CD8-positive, alpha-beta memory T cell (primary cell): ENCODE data around the gene MAP2. TPM values are rescaled to one million over a fixed set of nuclear protein-coding genes. Genes with fewer than 3 reads are reported as not detected.

ENCODE experiments used
- CTCF ChIA-PET: fragments of 350-600 bp; sonication (Branson Sonifier 250); formaldehyde crosslinking; loops from one replicate; lab custom pipeline; 2021; ENCODE audit warnings: antibody characterized with exemption; lab: Charles Lee
- POLR2A ChIA-PET: fragments of 350-600 bp; sonication (Branson Sonifier 250); formaldehyde crosslinking; loops from one replicate; lab custom pipeline; 2021; ENCODE audit warnings: antibody characterized with exemption; lab: Charles Lee
- DNase-seq, 5 donors: peaks; one replicate each; pipeline versions ENCODE4 v3.0.0 to v3.0.0-alpha.2; 2020 to 2022; ENCODE audit warnings: mixed read lengths in 1 of 5
- H3K27ac ChIP-seq: one replicate; pipeline ENCODE4 v1.7.0; 2013; ENCODE audit warnings: low read depth, mild to moderate bottlenecking, low read length, moderate library complexity
- H3K27me3 ChIP-seq: 2 replicates; pipeline ENCODE4 v1.7.0; 2013; ENCODE audit warnings: low read length, mild to moderate bottlenecking; ENCODE audit not compliant: insufficient read depth, poor library complexity, severe bottlenecking
- H3K36me3 ChIP-seq: 2 replicates; pipeline ENCODE4 v1.7.0; 2013; ENCODE audit warnings: mild to moderate bottlenecking, low read length, moderate library complexity; ENCODE audit not compliant: insufficient read depth
- H3K4me1 ChIP-seq: 2 replicates; pipeline ENCODE4 v1.7.0; 2013; ENCODE audit warnings: mild to moderate bottlenecking, low read length, moderate library complexity; ENCODE audit not compliant: insufficient read depth
- H3K4me3 ChIP-seq: 2 replicates; pipeline ENCODE4 v1.7.0; 2013; ENCODE audit warnings: mild to moderate bottlenecking, low read length
- H3K9me3 ChIP-seq: 2 replicates; pipeline ENCODE4 v1.7.0; 2013; ENCODE audit warnings: mild to moderate bottlenecking, low read length
- H3K27ac Mint-ChIP-seq, 8 donors: one replicate each; pipeline ENCODE4 v1.8.0; 2020 to 2021; ENCODE audit warnings: mixed read lengths in 8 of 8, mild to moderate bottlenecking in 6 of 8, inconsistent platforms in 3 of 8, moderate library complexity in 3 of 8
- H3K27me3 Mint-ChIP-seq, 2 donors: one replicate each; pipeline ENCODE4 v1.8.0; 2020 to 2021; ENCODE audit warnings: mixed read lengths in 2 of 2, mild to moderate bottlenecking in 1 of 2, moderate library complexity in 1 of 2
- H3K36me3 Mint-ChIP-seq, 3 donors: one replicate each; pipeline ENCODE4 v1.8.0; 2020 to 2021; ENCODE audit warnings: mixed read lengths in 3 of 3, inconsistent platforms in 1 of 3, mild to moderate bottlenecking in 1 of 3
- H3K4me1 Mint-ChIP-seq, 3 donors: one replicate each; pipeline ENCODE4 v1.8.0; 2020 to 2021; ENCODE audit warnings: mixed read lengths in 3 of 3, inconsistent platforms in 1 of 3, mild to moderate bottlenecking in 1 of 3
- H3K4me3 Mint-ChIP-seq, 7 donors: one replicate each; pipeline ENCODE4 v1.8.0; 2020 to 2021; ENCODE audit warnings: mixed read lengths in 7 of 7, mild to moderate bottlenecking in 6 of 7, moderate library complexity in 4 of 7, inconsistent platforms in 2 of 7
- H3K9me3 Mint-ChIP-seq, 5 donors: one replicate each; pipeline ENCODE4 v1.8.0; 2020 to 2022; ENCODE audit warnings: mixed read lengths in 5 of 5, mild to moderate bottlenecking in 3 of 5, moderate library complexity in 2 of 5, inconsistent platforms in 1 of 5
- polyA plus RNA-seq: library from polyadenylated mRNA; unstranded; fragments of 300-500 nt; fragmentation: Illumina TruSeq; gene quantifications from one replicate; pipeline ENCODE4 v1.2.3, GENCODE V29; 2021
- total RNA-seq, 2 experiments: library from RNA; stranded (reverse); gene quantifications; one replicate each; pipeline ENCODE4 v1.2.3, GENCODE V29; 2021

MAP2 gene
- total and polyA plus RNA-seq, 3 experiments from 2014 or later: 0.08 TPM; not detected in 2

DNA sequence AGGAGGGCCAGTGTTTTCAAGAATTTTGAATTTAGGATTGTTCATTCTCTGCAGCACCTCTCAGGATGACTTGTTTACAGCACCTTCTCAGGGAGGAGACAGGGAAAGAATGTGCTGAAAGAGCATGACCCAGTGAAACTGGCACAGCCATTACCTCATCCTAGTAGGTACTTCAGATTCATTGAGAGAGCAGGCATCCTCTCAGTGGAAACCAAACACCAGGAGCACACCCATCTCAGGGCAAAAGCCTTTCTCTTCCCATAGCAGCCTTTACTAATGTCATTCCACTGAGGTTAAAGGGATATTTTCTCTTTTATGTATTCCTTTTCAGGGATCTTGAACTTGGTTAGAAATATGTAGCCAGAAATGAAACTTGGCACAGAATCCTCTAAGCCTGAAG lies 2.6 kb downstream of the MAP2 start:
- Histone ChIP-seq H3K4me3 (no peak overlapping the region), H3K9me3 (no peaks in the 10 kb centered on the region), H3K4me1 (no peaks in the 10 kb centered on the region), H3K36me3 (no peaks in the 10 kb centered on the region), H3K27me3 (no peaks in the 10 kb centered on the region), H3K27ac (no peak overlapping the region)
- ChIA-PET CTCF (no interaction called here), POLR2A (no interaction called here)
- H3K27me3 Mint-ChIP-seq: peaks cover 8 to 27% of the 10 kb centered on the region in 2 donors
- peaks cover 13 to 16% (median 15%) of the 10 kb centered on the region in 3 donors for H3K4me1 Mint-ChIP-seq
- no peak overlapping the region for H3K4me3 Mint-ChIP-seq
- H3K27ac Mint-ChIP-seq: no peak overlapping the region
- no peak for DNase-seq
- H3K9me3 Mint-ChIP-seq: peaks cover 0 to 5% (median 0%) of the 10 kb centered on the region in 5 donors
- H3K36me3 Mint-ChIP-seq: no peaks in the 10 kb centered on the region

GRCh38 chr2:209431701-209432100 lies 7.9 kb downstream of the MAP2 start:
- no peaks in the 10 kb centered on the region for H3K36me3 ChIP-seq
- H3K36me3 Mint-ChIP-seq: no peaks in the 10 kb centered on the region
- no peak overlapping the region for H3K4me3 Mint-ChIP-seq
- ChIA-PET POLR2A (no interaction called here), CTCF (no interaction called here)
- H3K4me1 Mint-ChIP-seq: no peaks in the 10 kb centered on the region
- H3K4me3 ChIP-seq: no peak overlapping the region
- H3K27ac Mint-ChIP-seq: no peak overlapping the region
- no peak overlapping the region for H3K27ac ChIP-seq
- no peaks in the 10 kb centered on the region for H3K27me3 ChIP-seq
- H3K9me3 Mint-ChIP-seq: no peaks in the 10 kb centered on the region
- no peaks in the 10 kb centered on the region for H3K4me1 ChIP-seq
- no peaks in the 10 kb centered on the region for H3K27me3 Mint-ChIP-seq
- no peaks in the 10 kb centered on the region for H3K9me3 ChIP-seq
- no peak for DNase-seq

DNA sequence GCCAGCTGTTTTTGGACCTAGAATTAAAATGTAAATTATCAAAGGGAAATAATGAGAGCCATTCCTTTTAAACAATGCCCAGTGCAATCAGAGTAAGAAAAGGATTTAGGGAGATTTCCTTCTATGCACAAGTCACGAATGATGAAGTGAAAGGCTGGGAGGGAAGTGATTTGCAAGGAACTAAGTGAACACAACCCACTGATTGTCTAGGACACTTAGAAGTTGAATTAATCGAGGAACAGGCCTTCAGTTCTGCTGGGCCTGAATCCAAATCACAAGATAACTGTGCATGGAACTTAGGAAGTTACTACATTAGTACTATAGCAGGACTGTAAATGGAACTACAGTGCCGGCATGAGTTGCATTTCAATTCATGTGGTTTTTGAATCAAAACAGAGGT lies 17.7 kb downstream of the MAP2 start:
- no peaks in the 10 kb centered on the region for H3K27me3 Mint-ChIP-seq
- no peaks in the 10 kb centered on the region for H3K36me3 Mint-ChIP-seq
- no peaks in the 10 kb centered on the region for H3K27me3 ChIP-seq
- no peak overlapping the region for H3K27ac ChIP-seq
- peaks cover 0 to 5% (median 0%) of the 10 kb centered on the region in 5 donors for H3K9me3 Mint-ChIP-seq
- no peaks in the 10 kb centered on the region for H3K4me1 ChIP-seq
- no peaks in the 10 kb centered on the region for H3K9me3 ChIP-seq
- ChIA-PET POLR2A (no interaction called here), CTCF (no interaction called here)
- no peak for DNase-seq
- no peak overlapping the region for H3K4me3 Mint-ChIP-seq
- no peak overlapping the region for H3K4me3 ChIP-seq
- no peak overlapping the region for H3K27ac Mint-ChIP-seq
- no peaks in the 10 kb centered on the region for H3K4me1 Mint-ChIP-seq
- H3K36me3 ChIP-seq: no peaks in the 10 kb centered on the region

- H3K27ac ChIP-seq: no peak overlapping the region
- Mint-ChIP-seq H3K36me3 (no peaks in the 10 kb centered on the region), H3K4me1 (no peaks in the 10 kb centered on the region), H3K27me3 (no peaks in the 10 kb centered on the region), H3K4me3 (no peak overlapping the region), H3K9me3 (peaks cover 0 to 5% (median 0%) of the 10 kb centered on the region in 5 donors), H3K27ac (no peak overlapping the region)
- ChIA-PET CTCF (no interaction called here), POLR2A (no interaction called here)
- no peak for DNase-seq
- H3K36me3 ChIP-seq: no peaks in the 10 kb centered on the region
- no peaks in the 10 kb centered on the region for H3K4me1 ChIP-seq
- no peaks in the 10 kb centered on the region for H3K9me3 ChIP-seq
- H3K4me3 ChIP-seq: no peak overlapping the region
- no peaks in the 10 kb centered on the region for H3K27me3 ChIP-seq
These were observed 19.1 kb downstream of the MAP2 start for GRCh38 chr2:209442939-209443338.

- H3K27ac Mint-ChIP-seq: no peak overlapping the region
- peaks cover 0 to 5% (median 0%) of the 10 kb centered on the region in 5 donors for H3K9me3 Mint-ChIP-seq
- H3K4me1 Mint-ChIP-seq: no peaks in the 10 kb centered on the region
- H3K4me3 Mint-ChIP-seq: no peak overlapping the region
- Histone ChIP-seq H3K4me1 (no peaks in the 10 kb centered on the region), H3K27me3 (no peaks in the 10 kb centered on the region), H3K4me3 (no peak overlapping the region), H3K9me3 (no peaks in the 10 kb centered on the region), H3K36me3 (no peaks in the 10 kb centered on the region), H3K27ac (no peak overlapping the region)
- DNase-seq: no peak
- POLR2A ChIA-PET: no interaction called here
- H3K27me3 Mint-ChIP-seq: no peaks in the 10 kb centered on the region
- CTCF ChIA-PET: no interaction called here
- no peaks in the 10 kb centered on the region for H3K36me3 Mint-ChIP-seq
These were observed 21.6 kb downstream of the MAP2 start for GRCh38 chr2:209445485-209445884.

- H3K4me3 Mint-ChIP-seq: no peak overlapping the region
- no peaks in the 10 kb centered on the region for H3K27me3 ChIP-seq
- no peak overlapping the region for H3K27ac ChIP-seq
- H3K36me3 ChIP-seq: no peaks in the 10 kb centered on the region
- no peaks in the 10 kb centered on the region for H3K36me3 Mint-ChIP-seq
- no peaks in the 10 kb centered on the region for H3K4me1 ChIP-seq
- H3K9me3 Mint-ChIP-seq: peaks cover 0 to 2% (median 0%) of the 10 kb centered on the region in 5 donors
- H3K27me3 Mint-ChIP-seq: no peaks in the 10 kb centered on the region
- H3K27ac Mint-ChIP-seq: no peak overlapping the region
- CTCF ChIA-PET: no interaction called here
- H3K9me3 ChIP-seq: no peaks in the 10 kb centered on the region
- H3K4me1 Mint-ChIP-seq: no peaks in the 10 kb centered on the region
- no peak overlapping the region for H3K4me3 ChIP-seq
- POLR2A ChIA-PET: no interaction called here
- DNase-seq: no peak
These were observed 27.5 kb downstream of the MAP2 start for GRCh38 chr2:209451209-209451834.

GRCh38 chr2:209456489-209456888 lies 32.6 kb downstream of the MAP2 start:
- CTCF ChIA-PET: no interaction called here

DNA sequence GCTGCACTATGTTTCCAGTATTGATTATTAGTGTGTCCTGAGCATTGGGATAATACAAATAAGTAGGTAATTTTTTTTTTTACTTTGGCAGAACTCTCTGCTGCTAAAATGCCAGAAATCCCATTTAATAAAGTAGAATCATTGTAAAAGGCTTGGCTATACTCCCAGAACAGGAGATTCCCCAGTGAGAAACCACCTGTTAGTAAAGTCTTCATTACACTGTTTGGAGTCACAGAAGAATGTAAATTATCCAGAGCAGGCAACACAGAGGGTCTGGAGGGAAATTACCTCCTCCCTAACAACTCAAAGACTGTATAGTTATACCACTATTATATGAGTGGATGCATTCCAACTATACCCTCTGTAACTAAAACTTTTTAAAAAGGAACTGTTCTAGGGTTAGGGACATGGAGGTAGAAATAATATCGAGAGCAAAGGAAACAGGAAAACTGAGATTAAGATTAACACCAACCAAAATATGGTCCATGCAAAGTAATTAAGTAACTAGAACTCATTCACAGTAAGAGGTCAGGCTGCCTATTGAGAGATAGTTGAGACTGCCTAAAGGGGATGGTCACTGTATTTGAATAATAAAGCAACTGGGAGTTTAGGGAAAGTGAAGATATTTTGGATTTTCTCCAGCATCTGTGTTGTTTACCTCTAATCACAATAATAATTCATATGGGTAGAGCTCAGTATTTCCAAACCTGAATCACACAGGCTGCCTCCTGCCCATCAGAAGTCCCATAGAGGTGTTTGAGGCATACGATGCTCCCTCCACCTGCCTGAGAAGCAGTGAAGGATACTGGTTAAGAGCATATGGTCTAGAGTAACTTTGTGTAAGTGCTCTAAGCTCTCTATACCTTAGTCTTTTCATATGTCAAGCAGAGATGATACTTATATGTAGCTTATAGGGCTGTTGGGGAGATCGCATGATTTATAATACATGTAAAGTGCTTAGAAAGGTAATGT lies 34.4 kb downstream of the MAP2 start:
- POLR2A ChIA-PET: no interaction called here
- no peak overlapping the region for H3K4me3 ChIP-seq
- Mint-ChIP-seq H3K4me1 (no peaks in the 10 kb centered on the region), H3K9me3 (peaks cover 0 to 2% (median 0%) of the 10 kb centered on the region in 5 donors), H3K4me3 (no peak overlapping the region), H3K27me3 (no peaks in the 10 kb centered on the region), H3K27ac (no peak overlapping the region), H3K36me3 (no peaks in the 10 kb centered on the region)
- no peaks in the 10 kb centered on the region for H3K27me3 ChIP-seq
- DNase-seq: no peak
- H3K36me3 ChIP-seq: no peaks in the 10 kb centered on the region
- no peak overlapping the region for H3K27ac ChIP-seq
- no peaks in the 10 kb centered on the region for H3K9me3 ChIP-seq
- H3K4me1 ChIP-seq: no peaks in the 10 kb centered on the region
- CTCF ChIA-PET: no interaction called here

More at GRCh38 chr2:209456489-209456888, 32.6 kb downstream of the MAP2 start:
- Mint-ChIP-seq H3K4me1 (no peaks in the 10 kb centered on the region), H3K27ac (no peak overlapping the region), H3K27me3 (no peaks in the 10 kb centered on the region), H3K4me3 (no peak overlapping the region), H3K9me3 (peaks cover 0 to 2% (median 0%) of the 10 kb centered on the region in 5 donors), H3K36me3 (no peaks in the 10 kb centered on the region)
- POLR2A ChIA-PET: no interaction called here
- H3K4me3 ChIP-seq: no peak overlapping the region
- DNase-seq: no peak
- no peak overlapping the region for H3K27ac ChIP-seq
- no peaks in the 10 kb centered on the region for H3K27me3 ChIP-seq
- H3K9me3 ChIP-seq: no peaks in the 10 kb centered on the region
- H3K36me3 ChIP-seq: no peaks in the 10 kb centered on the region
- H3K4me1 ChIP-seq: no peaks in the 10 kb centered on the region
